GM12875 (cell line): Measurements from ENCODE around the gene TREM1.

Experiments
- H3K4me3 ChIP-seq: one replicate; pipeline ENCODE4 v1.5.1; 2011; ENCODE audit warnings: low read depth, low read length, control low read depth
- TF ChIP-seq, protein P1 (sequence below): IDR thresholded peaks from 2 replicates; pipeline ENCODE4 v1.5.1; 2011; ENCODE audit warnings: low read depth, mild to moderate bottlenecking, control low read depth, inconsistent platforms, low read length, moderate library complexity, borderline replicate concordance; ENCODE audit not compliant: insufficient read depth

Gene TREM1

DNA sequence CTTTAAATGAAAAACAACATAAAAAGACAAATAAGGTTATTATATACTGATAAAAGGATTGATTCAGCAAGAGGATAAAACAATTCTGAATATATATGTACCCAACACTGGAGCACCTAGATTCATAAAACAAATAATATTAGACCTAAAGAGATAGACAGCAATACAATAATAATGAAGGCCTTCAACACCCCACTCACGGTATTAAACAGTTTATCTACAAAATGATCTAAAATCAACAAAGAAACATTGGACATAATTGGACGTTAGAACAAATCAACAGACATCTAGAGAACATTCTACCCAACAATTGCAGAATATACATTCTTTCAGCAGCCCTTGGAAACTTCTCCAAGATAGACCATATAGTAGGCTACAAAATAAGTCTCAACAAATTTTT is 24.1 kb downstream of the TREM1 start:
- no peak overlapping the region for H3K4me3 ChIP-seq
- TF ChIP-seq, protein P1, sequence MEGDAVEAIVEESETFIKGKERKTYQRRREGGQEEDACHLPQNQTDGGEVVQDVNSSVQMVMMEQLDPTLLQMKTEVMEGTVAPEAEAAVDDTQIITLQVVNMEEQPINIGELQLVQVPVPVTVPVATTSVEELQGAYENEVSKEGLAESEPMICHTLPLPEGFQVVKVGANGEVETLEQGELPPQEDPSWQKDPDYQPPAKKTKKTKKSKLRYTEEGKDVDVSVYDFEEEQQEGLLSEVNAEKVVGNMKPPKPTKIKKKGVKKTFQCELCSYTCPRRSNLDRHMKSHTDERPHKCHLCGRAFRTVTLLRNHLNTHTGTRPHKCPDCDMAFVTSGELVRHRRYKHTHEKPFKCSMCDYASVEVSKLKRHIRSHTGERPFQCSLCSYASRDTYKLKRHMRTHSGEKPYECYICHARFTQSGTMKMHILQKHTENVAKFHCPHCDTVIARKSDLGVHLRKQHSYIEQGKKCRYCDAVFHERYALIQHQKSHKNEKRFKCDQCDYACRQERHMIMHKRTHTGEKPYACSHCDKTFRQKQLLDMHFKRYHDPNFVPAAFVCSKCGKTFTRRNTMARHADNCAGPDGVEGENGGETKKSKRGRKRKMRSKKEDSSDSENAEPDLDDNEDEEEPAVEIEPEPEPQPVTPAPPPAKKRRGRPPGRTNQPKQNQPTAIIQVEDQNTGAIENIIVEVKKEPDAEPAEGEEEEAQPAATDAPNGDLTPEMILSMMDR, result no peak

DNA sequence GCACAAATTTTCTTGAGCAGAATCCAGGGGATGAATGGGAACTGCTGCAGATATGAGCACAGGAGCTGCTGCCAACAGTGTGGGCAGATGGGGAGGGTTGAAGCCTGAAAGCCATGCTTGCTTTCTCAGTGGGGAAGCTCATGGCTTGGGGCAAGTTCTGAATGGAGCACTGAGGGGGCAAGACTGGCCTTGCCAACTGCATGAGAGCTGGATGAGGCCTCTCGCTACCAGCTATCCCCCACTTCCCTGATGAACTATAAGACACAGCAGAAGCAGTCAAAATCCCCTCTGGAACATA is 28.3 kb downstream of the TREM1 start:
- H3K4me3 ChIP-seq, result no peak overlapping the region
- TF ChIP-seq, protein P1, result no peak

DNA sequence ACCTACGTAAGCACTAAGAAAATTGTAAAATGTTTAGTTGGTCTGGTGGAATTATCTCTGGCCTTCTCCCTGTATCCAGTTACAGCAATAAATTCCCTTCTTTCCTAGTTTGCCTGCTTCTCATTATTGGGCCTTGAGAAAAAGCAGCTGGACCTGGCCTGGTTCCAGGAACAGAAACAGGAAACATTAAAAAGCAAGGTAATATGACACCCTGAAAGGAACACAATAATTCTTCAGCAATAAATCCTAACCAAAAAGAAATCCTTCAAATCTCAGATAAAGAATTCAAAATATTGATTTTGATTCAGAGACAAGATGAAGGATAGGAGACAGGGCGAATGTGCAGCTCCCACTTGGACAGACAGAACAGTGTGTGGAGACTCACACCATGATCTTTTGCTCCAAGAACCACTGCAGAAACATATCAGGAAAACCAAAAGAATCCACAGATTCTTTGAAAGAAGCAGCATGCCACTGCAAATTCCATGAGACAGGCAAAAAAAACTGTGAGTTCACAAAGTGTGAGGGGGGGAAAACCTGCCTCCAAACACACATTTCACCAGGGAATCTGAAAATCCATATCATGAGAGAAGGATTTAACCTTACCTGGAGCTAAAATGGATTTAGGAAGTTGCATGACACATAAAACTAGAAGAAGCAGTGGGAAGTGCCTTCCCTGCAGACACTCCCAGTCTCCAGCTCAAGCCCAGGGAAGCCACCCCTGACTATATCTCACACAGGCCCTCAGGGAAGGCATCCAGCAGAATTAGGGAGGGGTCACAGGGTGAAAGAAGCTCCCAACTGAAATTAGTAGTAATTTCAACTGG is 28.9 kb downstream of the TREM1 start:
- H3K4me3 ChIP-seq, result no peak overlapping the region
- TF ChIP-seq, protein P1, result no peak

- no peak overlapping the region for H3K4me3 ChIP-seq
- TF ChIP-seq, protein P1, result no peak
These were observed 30.1 kb downstream of the TREM1 start for GRCh38 chr6:41256383-41256782.

GRCh38 chr6:41255638-41256246 is 30.7 kb downstream of the TREM1 start:
- H3K4me3 ChIP-seq, result no peak overlapping the region
- TF ChIP-seq, protein P1, result no peak

DNA sequence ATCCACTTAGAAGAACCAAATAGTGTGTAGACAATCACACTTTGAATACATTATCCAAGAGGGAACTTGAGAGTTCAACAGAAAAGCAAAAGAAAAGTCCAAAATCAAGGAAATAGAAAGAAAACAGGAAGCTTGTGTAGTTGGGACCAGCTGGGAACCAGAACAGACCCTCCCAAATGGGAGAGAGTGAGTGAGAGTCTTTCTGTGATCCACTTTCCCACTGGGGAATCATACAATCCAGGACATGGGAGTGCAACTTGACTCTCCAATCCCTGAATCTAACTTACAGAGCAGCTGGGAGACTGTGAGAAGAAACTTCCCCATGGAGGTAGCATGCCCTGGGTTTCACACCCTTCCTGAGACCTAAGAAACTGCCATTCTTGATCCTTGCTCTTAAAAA is 31.4 kb downstream of the TREM1 start:
- TF ChIP-seq, protein P1, result no peak
- no peak overlapping the region for H3K4me3 ChIP-seq

- TF ChIP-seq, protein P1, result no peak
These were observed 33.9 kb downstream of the TREM1 start for GRCh38 chr6:41252401-41253169.

More at GRCh38 chr6:41252401-41253169, 33.9 kb downstream of the TREM1 start:
- no peak overlapping the region for H3K4me3 ChIP-seq
